Sigmoid colon (tissue), 7 donors: ENCODE data around the gene TSSK6. TPM values are rescaled to one million over a fixed set of nuclear protein-coding genes. Genes with fewer than 3 reads are reported as not detected.
"Not testable (repeated sequence)": the region's sequence is repeated elsewhere in the genome, so short reads cannot be mapped to it uniquely, and the experiment has no call there.

ENCODE experiments used
- DNase-seq: peaks from one replicate; pipeline ENCODE4 v3.0.0-alpha.2; 2019
- H3K27ac ChIP-seq, 4 donors: fragments of 200-600 bp; sonication (generic); one replicate each; pipeline ENCODE4 v1.5.1; 2016 to 2019; ENCODE audit warnings: mild to moderate bottlenecking in 1 of 4
- H3K27me3 ChIP-seq, 3 donors: fragments of 200-600 bp; sonication (generic); one replicate each; pipeline ENCODE4 v1.5.1; 2019; ENCODE audit warnings: mild to moderate bottlenecking in 1 of 3
- H3K36me3 ChIP-seq, 4 donors: fragments of 200-600 bp; sonication (generic); one replicate each; pipeline ENCODE4 v1.5.1; 2016 to 2019
- H3K4me1 ChIP-seq, 4 donors: fragments of 200-600 bp; sonication (generic); one replicate each; pipeline ENCODE4 v1.5.1; 2017 to 2019
- H3K4me3 ChIP-seq, 4 donors: fragments of 200-600 bp; sonication (generic); one replicate each; pipeline ENCODE4 v1.5.1; 2017 to 2019; ENCODE audit warnings: mild to moderate bottlenecking in 2 of 4, moderate library complexity in 1 of 4
- H3K9me3 ChIP-seq, 4 donors: fragments of 200-600 bp in 3 of 4; sonication (generic) in 3 of 4; one replicate each; pipeline versions ENCODE4 v1.5.1 to v1.6.1; 2013 to 2019
- EP300 ChIP-seq, 4 donors: sonication (generic); formaldehyde crosslinking; IDR thresholded peaks; one replicate each; pipeline ENCODE4 v1.6.1; 2017; ENCODE audit warnings: antibody characterized with exemption in 4 of 4
- POLR2A ChIP-seq, 2 donors: fragments of 450-650 bp; IDR thresholded peaks; one replicate each; pipeline ENCODE4 v1.6.1; 2016; ENCODE audit warnings: antibody characterized with exemption in 2 of 2, mild to moderate bottlenecking in 2 of 2, moderate library complexity in 2 of 2
- POLR2AphosphoS5 ChIP-seq, 4 donors: sonication (generic); formaldehyde crosslinking; IDR thresholded peaks; one replicate each; pipeline ENCODE4 v1.6.1; 2017; ENCODE audit warnings: antibody characterized with exemption in 4 of 4
- WGBS, 2 donors: extraction: QIAGEN DNeasy Blood & Tissue Kit; methylation state at CpG; one replicate each; pipeline ENCODE4 v1.1.7; 2013; 5-methylcytosine and 5-hydroxymethylcytosine counted together
- intact Hi-C: fragments of 100-400 bp; cut with DNase I; formaldehyde crosslinking; loops from one replicate; pipeline ENCODE4 v1.15.1; 2023
- polyA plus RNA-seq, 3 donors: library from polyadenylated mRNA; stranded (reverse); fragments of 200-250 nt; gene quantifications; one replicate each; pipeline ENCODE4 v1.2.3, GENCODE V29; 2013
- total RNA-seq, 4 donors: library from RNA; depleted of rRNA; stranded (reverse); fragments of >200 nt; gene quantifications; one replicate each; pipeline ENCODE4 v1.1.0, GENCODE V29; 2016
- TF ChIP-seq, protein P1 (sequence below), 4 experiments: fragments of 450-650 bp in 3 of 4; fragments of 200-600 bp in 1 of 4; IDR thresholded peaks; one replicate each; pipeline ENCODE4 v1.5.1; 2016 to 2019; ENCODE audit warnings: antibody characterized with exemption in 4 of 4, mild to moderate bottlenecking in 3 of 4, moderate library complexity in 2 of 4
- donor health status: healthy with polysubstance abuse.
- donor health status: Bipolar disorder and iron deficiency.
- donor health status: healthy.

TSSK6 gene
- total and polyA plus RNA-seq, 7 donors, result 1.2 to 3.3 (median 1.6) TPM

DNA sequence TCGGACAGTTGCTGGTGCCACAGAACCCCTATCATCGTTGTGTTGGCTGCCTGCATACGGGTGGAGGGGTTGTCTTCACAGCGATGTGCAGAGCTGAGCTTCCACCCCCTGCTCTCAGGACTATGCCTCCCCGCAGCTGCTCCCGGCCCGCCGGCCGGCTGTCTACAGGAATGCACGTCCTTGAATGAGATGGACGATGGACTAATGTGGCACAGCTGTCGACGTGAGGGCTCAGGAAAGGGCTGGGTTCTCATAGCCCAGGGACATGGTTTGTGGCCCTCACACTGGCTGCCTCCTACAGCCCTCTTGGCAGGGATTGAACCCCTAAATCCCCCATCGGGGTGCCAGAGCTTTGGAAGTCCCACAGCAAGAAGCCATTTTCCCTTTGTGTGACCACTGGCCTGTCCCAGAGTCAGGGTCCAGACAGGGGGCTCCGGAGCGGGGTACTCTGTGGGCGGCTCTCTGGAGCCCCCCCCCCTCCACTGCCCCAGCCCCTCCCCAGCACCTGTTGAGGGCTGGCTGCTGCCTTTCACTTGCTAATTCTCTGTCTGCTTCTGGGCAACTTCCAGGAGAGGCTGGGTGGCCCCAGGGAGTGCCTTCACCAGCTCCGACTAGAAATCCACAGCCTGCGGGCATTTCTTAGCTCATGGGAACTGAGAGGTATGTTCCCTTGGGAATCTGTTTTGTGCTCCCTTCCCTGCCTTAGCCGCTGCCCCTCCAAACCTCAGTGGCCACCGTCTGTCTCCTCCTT is 40.2 kb downstream of the TSSK6 start:
- intact Hi-C loops, result no loop called here
- 84% methylated on average over 21 of the region's 21 CpGs for WGBS, 2 donors
- no peak for DNase-seq
- no peaks in the 10 kb centered on the region for H3K36me3 ChIP-seq
- no peak overlapping the region for H3K4me3 ChIP-seq
- peaks cover 0 to 10% (median 4%) of the 10 kb centered on the region in 4 donors for H3K4me1 ChIP-seq
- H3K9me3 ChIP-seq, result no peaks in the 10 kb centered on the region
- H3K27me3 ChIP-seq, result no peaks in the 10 kb centered on the region
- no peak overlapping the region for H3K27ac ChIP-seq
- TF ChIP-seq POLR2A (IDR thresholded peaks at IDR 0.05) (no peak), EP300 (IDR thresholded peaks at IDR 0.05) (no peak)

DNA sequence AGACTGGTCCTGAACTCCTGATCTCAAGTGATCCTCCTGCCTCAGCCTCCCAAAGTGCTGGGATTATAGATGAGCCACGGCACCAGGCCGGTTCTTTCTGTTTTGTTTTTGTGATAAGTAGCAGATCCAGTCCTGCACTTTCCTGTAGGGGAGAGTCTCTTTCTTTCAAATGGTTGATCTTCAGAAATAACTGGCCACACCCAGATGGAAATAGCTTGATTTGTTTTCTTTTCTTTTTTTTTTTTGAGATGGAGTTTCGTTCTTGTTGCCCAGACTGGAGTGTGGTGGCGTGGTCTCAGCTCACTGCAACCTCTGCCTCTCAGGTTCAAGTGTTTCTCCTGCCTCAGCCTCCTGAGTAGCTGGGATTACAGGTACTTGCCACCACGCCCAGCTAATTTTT is 43.2 kb downstream of the TSSK6 start:
- peaks cover 0 to 10% (median 4%) of the 10 kb centered on the region in 4 donors for H3K4me1 ChIP-seq
- H3K27me3 ChIP-seq, DNase-seq, H3K4me3 ChIP-seq, intact Hi-C loops, H3K9me3 ChIP-seq, H3K27ac ChIP-seq: not testable (repeated sequence)
- H3K36me3 ChIP-seq, result peaks cover 0 to 16% (median 2%) of the 10 kb centered on the region in 4 donors
- 52 to 64% methylated on average over 5 of the region's 5 CpGs for WGBS, 2 donors

DNA sequence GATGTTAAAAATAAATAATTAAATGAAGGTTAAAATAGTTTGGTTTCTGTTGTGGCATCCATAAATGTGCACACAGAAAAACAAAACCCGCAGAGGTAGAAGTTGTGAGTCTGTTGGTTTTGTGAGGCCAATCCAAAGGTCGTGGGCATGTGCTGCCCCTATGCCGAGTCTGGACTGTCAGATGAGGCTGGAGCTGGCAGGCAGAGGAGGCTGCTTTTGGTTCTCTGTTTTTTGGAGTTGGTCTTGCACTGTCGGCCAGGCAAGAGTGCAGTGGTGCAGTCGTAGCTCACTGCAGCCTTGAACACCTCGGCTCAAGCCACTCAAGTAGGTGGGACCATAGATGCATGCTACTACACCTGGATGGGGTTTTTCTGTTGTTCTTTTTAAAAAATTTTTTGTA is 43.7 kb downstream of the TSSK6 start:
- TF ChIP-seq, protein P1, sequence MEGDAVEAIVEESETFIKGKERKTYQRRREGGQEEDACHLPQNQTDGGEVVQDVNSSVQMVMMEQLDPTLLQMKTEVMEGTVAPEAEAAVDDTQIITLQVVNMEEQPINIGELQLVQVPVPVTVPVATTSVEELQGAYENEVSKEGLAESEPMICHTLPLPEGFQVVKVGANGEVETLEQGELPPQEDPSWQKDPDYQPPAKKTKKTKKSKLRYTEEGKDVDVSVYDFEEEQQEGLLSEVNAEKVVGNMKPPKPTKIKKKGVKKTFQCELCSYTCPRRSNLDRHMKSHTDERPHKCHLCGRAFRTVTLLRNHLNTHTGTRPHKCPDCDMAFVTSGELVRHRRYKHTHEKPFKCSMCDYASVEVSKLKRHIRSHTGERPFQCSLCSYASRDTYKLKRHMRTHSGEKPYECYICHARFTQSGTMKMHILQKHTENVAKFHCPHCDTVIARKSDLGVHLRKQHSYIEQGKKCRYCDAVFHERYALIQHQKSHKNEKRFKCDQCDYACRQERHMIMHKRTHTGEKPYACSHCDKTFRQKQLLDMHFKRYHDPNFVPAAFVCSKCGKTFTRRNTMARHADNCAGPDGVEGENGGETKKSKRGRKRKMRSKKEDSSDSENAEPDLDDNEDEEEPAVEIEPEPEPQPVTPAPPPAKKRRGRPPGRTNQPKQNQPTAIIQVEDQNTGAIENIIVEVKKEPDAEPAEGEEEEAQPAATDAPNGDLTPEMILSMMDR (IDR thresholded peaks at IDR 0.05), result no peak
- TF ChIP-seq POLR2A (IDR thresholded peaks at IDR 0.05), result no peak
- no peak for TF ChIP-seq EP300 (IDR thresholded peaks at IDR 0.05)
- TF ChIP-seq POLR2AphosphoS5 (IDR thresholded peaks at IDR 0.05), result no peak

DNA sequence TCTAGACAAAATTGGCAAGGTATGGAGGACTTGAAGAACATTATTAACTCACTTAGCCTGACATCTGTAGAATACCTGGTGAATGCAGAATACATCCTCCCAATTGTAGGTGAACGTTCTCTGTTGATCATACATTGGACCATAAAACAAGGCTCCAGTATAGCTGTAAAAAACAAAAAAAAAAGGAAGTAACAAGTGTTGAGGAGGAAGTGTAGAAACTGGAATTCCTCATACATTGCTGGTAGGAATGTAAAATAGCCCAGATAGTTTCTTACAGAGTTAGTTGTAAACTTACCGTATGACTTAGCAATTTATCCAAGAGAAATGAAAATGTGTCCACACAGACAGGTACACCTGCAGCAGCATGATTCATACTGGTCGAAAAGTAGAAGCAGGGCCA is 44.8 kb downstream of the TSSK6 start:
- Histone ChIP-seq H3K36me3 (peaks cover 3 to 32% (median 8%) of the 10 kb centered on the region in 4 donors), H3K4me1 (peaks cover 0 to 5% (median 1%) of the 10 kb centered on the region in 4 donors), H3K27ac (no peak overlapping the region), H3K9me3 (peaks cover 3 to 10% (median 7%) of the 10 kb centered on the region in 4 donors), H3K27me3 (no peaks in the 10 kb centered on the region), H3K4me3 (no peak overlapping the region)
- TF ChIP-seq POLR2A (IDR thresholded peaks at IDR 0.05), result no peak
- TF ChIP-seq EP300 (IDR thresholded peaks at IDR 0.05), result no peak
- TF ChIP-seq, protein P1 (IDR thresholded peaks at IDR 0.05), result no peak
- TF ChIP-seq POLR2AphosphoS5 (IDR thresholded peaks at IDR 0.05), result no peak
- no peak for DNase-seq
- intact Hi-C loops, result no loop called here
- 29 to 63% methylated on average over 3 of the region's 3 CpGs for WGBS, 2 donors

More for the DNA sequence above, 43.7 kb downstream of the TSSK6 start:
- intact Hi-C loops, result no loop called here
- Histone ChIP-seq H3K4me1 (peaks cover 0 to 10% (median 4%) of the 10 kb centered on the region in 4 donors), H3K27me3 (no peaks in the 10 kb centered on the region), H3K27ac (no peak overlapping the region), H3K4me3 (no peak overlapping the region), H3K36me3 (peaks cover 0 to 21% (median 3%) of the 10 kb centered on the region in 4 donors), H3K9me3 (peaks cover 3 to 10% (median 7%) of the 10 kb centered on the region in 4 donors)
- DNase-seq, result no peak
- 84 to 86% methylated on average over 6 of the region's 6 CpGs for WGBS, 2 donors

DNA sequence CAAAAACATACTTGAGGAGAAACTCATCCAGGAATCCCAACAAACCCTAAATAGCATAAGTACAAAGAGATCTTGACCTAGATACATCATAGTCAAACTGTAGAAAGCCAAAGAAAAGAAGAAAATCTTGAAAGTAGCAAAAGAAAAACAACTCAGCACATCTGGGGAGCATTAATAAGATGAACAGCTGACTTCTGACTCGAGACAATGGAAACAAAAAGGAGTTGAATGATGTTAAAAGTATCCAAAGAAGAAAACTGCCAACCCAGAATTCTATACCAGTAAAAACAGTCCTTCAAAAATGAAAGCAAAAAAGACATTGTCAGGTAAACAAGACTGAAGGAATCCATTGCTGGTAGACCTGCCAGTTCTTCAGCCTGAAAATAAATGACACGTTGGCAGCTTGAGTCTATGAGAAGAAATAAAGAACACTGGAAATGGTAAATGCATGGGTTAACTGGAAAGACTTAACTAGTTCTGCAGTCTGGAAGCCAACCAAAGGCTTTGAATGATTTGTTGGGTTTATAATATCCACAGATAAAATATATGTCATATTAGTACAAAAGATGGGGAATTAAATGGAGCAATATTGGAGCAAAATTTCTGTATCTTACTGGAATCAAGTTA is 46.8 kb downstream of the TSSK6 start:
- no peak for DNase-seq
- WGBS, 2 donors, result 96 to 97% methylated on average over 2 of the region's 2 CpGs
- peaks cover 3 to 10% (median 7%) of the 10 kb centered on the region in 4 donors for H3K9me3 ChIP-seq
- no peaks in the 10 kb centered on the region for H3K27me3 ChIP-seq
- H3K4me1 ChIP-seq, result peaks cover 0 to 15% (median 14%) of the 10 kb centered on the region in 4 donors
- H3K27ac ChIP-seq, result no peak overlapping the region
- TF ChIP-seq POLR2A (IDR thresholded peaks at IDR 0.05) (no peak), EP300 (IDR thresholded peaks at IDR 0.05) (no peak), POLR2AphosphoS5 (IDR thresholded peaks at IDR 0.05) (no peak)
- TF ChIP-seq, protein P1 (IDR thresholded peaks at IDR 0.05), result no peak
- H3K36me3 ChIP-seq, result peaks cover 6 to 34% (median 9%) of the 10 kb centered on the region in 4 donors
- H3K4me3 ChIP-seq, result no peak overlapping the region
- intact Hi-C loops, result no loop called here
